Smooth muscle cell (in vitro differentiated cells): Measurements from ENCODE around the gene SLC7A10. TPM values are rescaled to one million over a fixed set of nuclear protein-coding genes. Genes with fewer than 3 reads are reported as not detected.

Experiments
- DNase-seq: peaks from one replicate; lab custom pipeline; 2025; ENCODE audit not compliant: unreplicated experiment; lab: John Stamatoyannopoulos, UW
- H2AFZ ChIP-seq: fragments of 200-600 bp; sonication (generic); 2 replicates; pipeline ENCODE4 v1.6.0; 2016; ENCODE audit warnings: antibody characterized with exemption, low read depth, mild to moderate bottlenecking
- H3F3A ChIP-seq: fragments of 200-600 bp; sonication (generic); 2 replicates; pipeline ENCODE4 v1.6.0; 2017; ENCODE audit warnings: antibody characterized with exemption, low read depth
- H3K27ac ChIP-seq: fragments of 200-600 bp; sonication (generic); 2 replicates; pipeline ENCODE4 v1.5.1; 2016; ENCODE audit warnings: low read depth, mild to moderate bottlenecking
- H3K27me3 ChIP-seq: fragments of 200-600 bp; sonication (generic); 2 replicates; pipeline ENCODE4 v1.6.1; 2016; ENCODE audit warnings: low read depth, mild to moderate bottlenecking
- H3K36me3 ChIP-seq: fragments of 200-600 bp; sonication (generic); 2 replicates; pipeline ENCODE4 v1.5.1; 2016; ENCODE audit warnings: low read depth
- H3K4me1 ChIP-seq: fragments of 200-600 bp; sonication (generic); 2 replicates; pipeline ENCODE4 v1.5.1; 2016; ENCODE audit warnings: low read depth
- H3K4me2 ChIP-seq: fragments of 200-600 bp; sonication (generic); 2 replicates; pipeline ENCODE4 v1.6.0; 2016; ENCODE audit warnings: mild to moderate bottlenecking
- H3K4me3 ChIP-seq: fragments of 200-600 bp; sonication (generic); 2 replicates; pipeline ENCODE4 v1.5.1; 2016; ENCODE audit warnings: mild to moderate bottlenecking
- H3K79me2 ChIP-seq: fragments of 200-600 bp; sonication (generic); 2 replicates; pipeline ENCODE4 v1.6.0; 2016; ENCODE audit warnings: low read depth, mild to moderate bottlenecking
- H3K9ac ChIP-seq: fragments of 200-600 bp; sonication (generic); 2 replicates; pipeline ENCODE4 v1.6.0; 2016; ENCODE audit warnings: low read depth
- H3K9me3 ChIP-seq: fragments of 200-600 bp; sonication (generic); replicated peaks from 2 replicates; pipeline ENCODE4 v1.5.1; 2016; ENCODE audit warnings: low read depth
- H4K20me1 ChIP-seq: fragments of 200-600 bp; sonication (generic); 2 replicates; pipeline ENCODE4 v1.6.0; 2016; ENCODE audit warnings: low read depth
- WGBS: methylation state at CpG from one replicate; pipeline ENCODE4 v1.1.7; 2016; ENCODE audit warnings: low lambda C conversion rate; 5-methylcytosine and 5-hydroxymethylcytosine counted together
- polyA plus RNA-seq: library from polyadenylated mRNA; unstranded; fragments of >200 nt; fragmentation: Nextera tagmentation; extraction: Ambion mirVana; gene quantifications from 2 replicates; pipeline ENCODE4 v1.2.1, GENCODE V29; 2016
- total RNA-seq: library from RNA; depleted of rRNA; stranded (reverse); fragments of >200 nt; gene quantifications from 2 replicates; pipeline ENCODE4 v1.2.3, GENCODE V29; 2014
- TF ChIP-seq, protein P1 (sequence below): fragments of 200-600 bp; sonication (generic); IDR thresholded peaks from 2 replicates; pipeline ENCODE4 v1.5.1; 2017; ENCODE audit warnings: borderline replicate concordance, mild to moderate bottlenecking, antibody characterized with exemption; ENCODE audit not compliant: insufficient read depth, poor library complexity, severe bottlenecking

The SLC7A10 gene
- total and polyA plus RNA-seq, 2 experiments from 2014 or later: 0.51 TPM; not detected in 1

DNA sequence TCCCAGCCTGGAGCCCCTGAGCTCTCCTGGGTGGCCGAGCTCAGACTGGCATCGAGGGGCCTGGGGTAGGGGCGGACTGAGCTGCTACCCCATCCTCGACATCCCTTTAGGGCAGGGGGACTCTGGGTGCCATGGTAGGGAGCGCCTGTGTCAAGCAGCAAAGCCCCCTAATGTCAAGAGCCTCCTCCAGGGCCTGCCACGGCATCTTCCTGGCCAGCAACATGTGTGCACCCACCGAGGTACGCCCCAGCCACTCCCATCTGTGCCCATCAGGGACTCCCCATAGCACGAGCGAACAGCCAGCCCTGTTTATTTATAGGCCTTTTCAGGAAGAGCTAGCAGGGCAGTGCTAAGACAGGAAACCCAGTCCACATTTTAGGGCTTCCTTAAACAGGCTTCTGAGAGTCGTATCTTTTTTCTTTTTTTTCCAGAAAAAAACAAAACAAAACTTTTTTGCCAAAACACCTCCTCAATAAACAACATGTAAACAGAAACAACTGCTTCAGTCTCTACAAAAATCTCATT is 17.2 kb downstream of the SLC7A10 start:
- Histone ChIP-seq H3K79me2 (no peaks in the 10 kb centered on the region), H3K9me3 (no peaks in the 10 kb centered on the region), H3K4me3 (no peak overlapping the region), H3K36me3 (no peaks in the 10 kb centered on the region), H3K9ac (no peak overlapping the region), H3K4me1 (no peaks in the 10 kb centered on the region), H3K27ac (no peak overlapping the region), H4K20me1 (no peaks in the 10 kb centered on the region), H3K4me2 (no peak overlapping the region), H2AFZ (no peak overlapping the region), H3F3A (no peaks in the 10 kb centered on the region), H3K27me3 (no peaks in the 10 kb centered on the region)
- 94% methylated on average over 11 of the region's 11 CpGs for WGBS
- TF ChIP-seq, protein P1, sequence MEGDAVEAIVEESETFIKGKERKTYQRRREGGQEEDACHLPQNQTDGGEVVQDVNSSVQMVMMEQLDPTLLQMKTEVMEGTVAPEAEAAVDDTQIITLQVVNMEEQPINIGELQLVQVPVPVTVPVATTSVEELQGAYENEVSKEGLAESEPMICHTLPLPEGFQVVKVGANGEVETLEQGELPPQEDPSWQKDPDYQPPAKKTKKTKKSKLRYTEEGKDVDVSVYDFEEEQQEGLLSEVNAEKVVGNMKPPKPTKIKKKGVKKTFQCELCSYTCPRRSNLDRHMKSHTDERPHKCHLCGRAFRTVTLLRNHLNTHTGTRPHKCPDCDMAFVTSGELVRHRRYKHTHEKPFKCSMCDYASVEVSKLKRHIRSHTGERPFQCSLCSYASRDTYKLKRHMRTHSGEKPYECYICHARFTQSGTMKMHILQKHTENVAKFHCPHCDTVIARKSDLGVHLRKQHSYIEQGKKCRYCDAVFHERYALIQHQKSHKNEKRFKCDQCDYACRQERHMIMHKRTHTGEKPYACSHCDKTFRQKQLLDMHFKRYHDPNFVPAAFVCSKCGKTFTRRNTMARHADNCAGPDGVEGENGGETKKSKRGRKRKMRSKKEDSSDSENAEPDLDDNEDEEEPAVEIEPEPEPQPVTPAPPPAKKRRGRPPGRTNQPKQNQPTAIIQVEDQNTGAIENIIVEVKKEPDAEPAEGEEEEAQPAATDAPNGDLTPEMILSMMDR: no peak
- no peak for DNase-seq

DNA sequence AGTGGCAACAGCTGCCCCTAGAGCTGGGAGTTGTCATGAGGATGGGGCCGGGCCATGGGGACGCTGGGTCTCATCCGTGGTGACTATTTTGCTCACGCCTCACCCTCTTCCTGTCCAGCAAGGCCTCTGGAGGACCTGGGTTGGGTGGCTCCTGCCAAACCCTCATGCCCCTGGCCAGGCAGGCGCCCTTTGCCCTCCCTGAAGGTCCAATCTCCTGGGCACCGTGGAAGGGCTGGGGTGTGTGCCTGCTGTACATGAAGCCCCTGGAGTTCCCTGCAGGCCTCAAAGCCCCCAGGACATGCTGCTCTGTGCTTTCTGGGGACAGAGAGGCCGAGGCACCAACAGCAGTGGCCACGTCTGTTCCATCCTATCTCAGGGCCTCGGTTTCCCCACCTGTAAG is 17.7 kb downstream of the SLC7A10 start:
- no peak overlapping the region for H3K4me2 ChIP-seq
- H2AFZ ChIP-seq: no peak overlapping the region
- DNase-seq: no peak
- no peaks in the 10 kb centered on the region for H3K36me3 ChIP-seq
- WGBS: 93% methylated on average over 9 of the region's 9 CpGs
- H3K9me3 ChIP-seq: no peaks in the 10 kb centered on the region
- H3F3A ChIP-seq: no peaks in the 10 kb centered on the region
- no peak overlapping the region for H3K9ac ChIP-seq
- H3K4me1 ChIP-seq: no peaks in the 10 kb centered on the region
- H3K4me3 ChIP-seq: no peak overlapping the region
- no peak overlapping the region for H3K27ac ChIP-seq
- no peaks in the 10 kb centered on the region for H3K27me3 ChIP-seq
- H3K79me2 ChIP-seq: no peaks in the 10 kb centered on the region
- TF ChIP-seq, protein P1: no peak
- no peaks in the 10 kb centered on the region for H4K20me1 ChIP-seq

DNA sequence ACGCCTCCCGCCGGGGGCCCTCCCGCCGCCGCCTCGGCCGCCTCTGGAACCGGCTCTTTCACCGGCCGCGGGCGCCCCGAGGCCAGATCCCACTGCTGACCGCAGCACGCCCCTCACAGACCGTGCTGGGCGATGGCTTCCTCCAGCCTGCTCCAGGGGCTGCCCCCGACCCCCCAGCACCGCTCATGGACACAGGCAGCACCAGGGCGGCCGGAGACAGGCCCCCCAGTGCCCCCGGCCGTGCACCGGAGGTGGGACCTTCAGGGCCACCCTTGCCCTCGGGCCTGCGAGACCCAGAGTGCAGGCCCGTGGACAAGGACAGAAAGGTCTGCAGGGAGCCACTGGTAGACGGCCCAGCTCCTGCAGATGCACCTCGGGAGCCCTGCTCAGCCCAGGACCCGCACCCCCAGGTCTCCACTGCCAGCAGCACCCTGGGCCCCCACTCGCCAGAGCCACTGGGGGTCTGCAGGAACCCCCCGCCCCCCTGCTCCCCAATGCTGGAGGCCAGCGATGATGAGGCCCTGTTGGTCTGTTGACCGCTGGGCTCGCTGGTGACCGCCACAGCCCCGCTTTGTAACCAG is 18.5 kb downstream of the SLC7A10 start:
- no peak overlapping the region for H3K4me3 ChIP-seq
- DNase-seq: no peak
- H4K20me1 ChIP-seq: peaks cover 5% of the 10 kb centered on the region
- H3K9ac ChIP-seq: no peak overlapping the region
- H3K79me2 ChIP-seq: no peaks in the 10 kb centered on the region
- no peaks in the 10 kb centered on the region for H3K9me3 ChIP-seq
- 95% methylated on average over 38 of the region's 38 CpGs for WGBS
- no peaks in the 10 kb centered on the region for H3K36me3 ChIP-seq
- H3K4me1 ChIP-seq: no peaks in the 10 kb centered on the region
- no peak overlapping the region for H3K27ac ChIP-seq
- TF ChIP-seq, protein P1: no peak
- H3F3A ChIP-seq: no peaks in the 10 kb centered on the region
- no peaks in the 10 kb centered on the region for H3K27me3 ChIP-seq
- H3K4me2 ChIP-seq: no peak overlapping the region
- H2AFZ ChIP-seq: no peak overlapping the region
